Caco-2 (cell line): ENCODE measurements around the gene MISP. TPM values are rescaled to one million over a fixed set of nuclear protein-coding genes. Genes with fewer than 3 reads are reported as not detected.
A peak's percentile ranks its signal among the peaks of the same experiment; 100 is the strongest.

Source experiments
- BruUV-seq: library from RNA; stranded (reverse); fragments of 400-500 nt; replicated peaks from 2 replicates; lab custom pipeline; 2021; lab: Mats Ljungman, UMichigan
- CTCF ChIA-PET: fragments of 300-600 bp; sonication (Branson Sonifier 250); formaldehyde crosslinking; loops from one replicate; lab custom pipeline; 2022; ENCODE audit warnings: antibody characterized with exemption; lab: Charles Lee
- POLR2A ChIA-PET: fragments of 300-600 bp; sonication (Branson Sonifier 250); formaldehyde crosslinking; loops from one replicate; lab custom pipeline; 2022; ENCODE audit warnings: antibody characterized with exemption; lab: Charles Lee
- DNase-seq, 2 experiments: peaks; one replicate each; pipeline versions ENCODE4 v3.0.0 to v3.0.0-alpha.2; 2020 to 2022
- H3K27me3 ChIP-seq: replicated peaks from 2 replicates; pipeline ENCODE4 v1.6.0; 2011; ENCODE audit warnings: low read length; ENCODE audit not compliant: control insufficient read depth, insufficient read depth
- H3K36me3 ChIP-seq: 2 replicates; pipeline ENCODE4 v1.5.1; 2011; ENCODE audit warnings: low read length; ENCODE audit not compliant: control insufficient read depth, insufficient read depth
- H3K4me1 ChIP-seq: fragments of 250-450 bp; sonication (Bioruptor Pico); 2 replicates; pipeline ENCODE4 v1.5.1; 2020; ENCODE audit warnings: mild to moderate bottlenecking
- H3K4me3 ChIP-seq: 2 replicates; pipeline ENCODE4 v1.5.1; 2011; ENCODE audit warnings: low read depth, mild to moderate bottlenecking, control low read depth, low read length
- H3K9me3 ChIP-seq: fragments of 250-450 bp; sonication (Bioruptor Pico); 2 replicates; pipeline ENCODE4 v1.5.1; 2020; ENCODE audit warnings: mild to moderate bottlenecking, moderate library complexity
- H3K27ac Mint-ChIP-seq: one replicate; pipeline ENCODE4 v1.8.0; 2022; ENCODE audit warnings: mixed read lengths; ENCODE audit not compliant: unreplicated experiment
- H3K27me3 Mint-ChIP-seq: one replicate; pipeline ENCODE4 v1.8.0; 2022; ENCODE audit warnings: mixed read lengths; ENCODE audit not compliant: insufficient read depth, unreplicated experiment
- H3K36me3 Mint-ChIP-seq: one replicate; pipeline ENCODE4 v1.8.0; 2022; ENCODE audit warnings: mild to moderate bottlenecking, mixed read lengths; ENCODE audit not compliant: insufficient read depth, unreplicated experiment
- H3K4me1 Mint-ChIP-seq: one replicate; pipeline ENCODE4 v1.8.0; 2022; ENCODE audit warnings: low read depth, mixed read lengths; ENCODE audit not compliant: unreplicated experiment
- H3K4me3 Mint-ChIP-seq: one replicate; pipeline ENCODE4 v1.8.0; 2022; ENCODE audit warnings: mild to moderate bottlenecking, moderate library complexity, mixed read lengths; ENCODE audit not compliant: unreplicated experiment
- H3K9me3 Mint-ChIP-seq: one replicate; pipeline ENCODE4 v1.8.0; 2022; ENCODE audit warnings: mixed read lengths; ENCODE audit not compliant: unreplicated experiment
- intact Hi-C: fragments of 100-400 bp; cut with micrococcal nuclease; formaldehyde crosslinking; loops from one replicate; pipeline ENCODE4 v1.10.0; 2022; ENCODE audit not compliant: unreplicated experiment
- total RNA-seq: library from RNA; stranded (reverse); gene quantifications from 2 replicates; pipeline ENCODE4 v1.2.3, GENCODE V29; 2022
- TF ChIP-seq, protein P1 (sequence below), 2 experiments: fragments of 200-600 bp in 1 of 2; IDR thresholded peaks; 1 replicate in 1 of 2; 2 replicates in 1 of 2; pipeline versions ENCODE4 v1.5.1 to v1.8.0; 2011 to 2022; ENCODE audit warnings: antibody characterized with exemption in 1 of 2, control low read depth in 1 of 2, inconsistent platforms in 1 of 2, low read depth in 1 of 2, low read length in 1 of 2, mild to moderate bottlenecking in 1 of 2, moderate library complexity in 1 of 2; ENCODE audit not compliant: insufficient read depth in 1 of 2, severe bottlenecking in 1 of 2, unreplicated experiment in 1 of 2

MISP gene
- total RNA-seq, 1 experiment from 2014 or later, result 27.8 TPM

DNA sequence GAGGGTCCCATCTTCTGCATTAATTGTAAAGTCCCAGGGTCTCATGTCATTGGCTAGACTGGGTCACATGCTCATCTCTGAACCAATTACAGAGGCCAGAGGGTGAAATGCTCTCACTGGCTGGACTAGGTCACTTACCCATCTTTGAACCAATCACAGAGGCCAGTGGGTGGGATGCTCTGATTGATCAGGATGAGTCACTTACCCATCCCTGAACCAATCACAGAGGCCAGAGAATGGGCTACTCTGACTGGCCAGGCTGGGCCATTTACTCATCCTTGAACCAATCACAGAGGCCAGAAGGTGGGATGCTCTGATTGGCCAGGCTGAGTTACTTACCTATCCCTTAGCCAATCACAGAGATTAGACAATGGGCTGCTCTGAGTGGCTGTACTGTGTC is 5.3 kb downstream of the MISP start:
- ChIA-PET CTCF (no interaction called here), POLR2A (no interaction called here)
- H3K9me3 ChIP-seq, result no peaks in the 10 kb centered on the region
- no peak overlapping the region for H3K4me3 ChIP-seq
- BruUV-seq, result no TSS peak
- peaks cover 22% of the 10 kb centered on the region for H3K4me1 ChIP-seq
- peaks cover 80% of the 10 kb centered on the region for H3K36me3 Mint-ChIP-seq
- peak; percentile 36 to 62 for DNase-seq
- no peaks in the 10 kb centered on the region for H3K4me1 Mint-ChIP-seq
- peaks cover 17% of the 10 kb centered on the region for H3K36me3 ChIP-seq
- peak overlapping the region; percentile 29 for H3K27ac Mint-ChIP-seq
- H3K4me3 Mint-ChIP-seq, result no peak overlapping the region
- no peaks in the 10 kb centered on the region for H3K9me3 Mint-ChIP-seq
- intact Hi-C loops, result no loop called here
- H3K27me3 ChIP-seq, result no peaks in the 10 kb centered on the region
- TF ChIP-seq, protein P1, sequence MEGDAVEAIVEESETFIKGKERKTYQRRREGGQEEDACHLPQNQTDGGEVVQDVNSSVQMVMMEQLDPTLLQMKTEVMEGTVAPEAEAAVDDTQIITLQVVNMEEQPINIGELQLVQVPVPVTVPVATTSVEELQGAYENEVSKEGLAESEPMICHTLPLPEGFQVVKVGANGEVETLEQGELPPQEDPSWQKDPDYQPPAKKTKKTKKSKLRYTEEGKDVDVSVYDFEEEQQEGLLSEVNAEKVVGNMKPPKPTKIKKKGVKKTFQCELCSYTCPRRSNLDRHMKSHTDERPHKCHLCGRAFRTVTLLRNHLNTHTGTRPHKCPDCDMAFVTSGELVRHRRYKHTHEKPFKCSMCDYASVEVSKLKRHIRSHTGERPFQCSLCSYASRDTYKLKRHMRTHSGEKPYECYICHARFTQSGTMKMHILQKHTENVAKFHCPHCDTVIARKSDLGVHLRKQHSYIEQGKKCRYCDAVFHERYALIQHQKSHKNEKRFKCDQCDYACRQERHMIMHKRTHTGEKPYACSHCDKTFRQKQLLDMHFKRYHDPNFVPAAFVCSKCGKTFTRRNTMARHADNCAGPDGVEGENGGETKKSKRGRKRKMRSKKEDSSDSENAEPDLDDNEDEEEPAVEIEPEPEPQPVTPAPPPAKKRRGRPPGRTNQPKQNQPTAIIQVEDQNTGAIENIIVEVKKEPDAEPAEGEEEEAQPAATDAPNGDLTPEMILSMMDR (IDR thresholded peaks at IDR 0.05; ENCODE audit: insufficient read depth in 1 of 2, low read depth in 1 of 2, low read length in 1 of 2, severe bottlenecking in 1 of 2, unreplicated experiment in 1 of 2), result no peak
- H3K27me3 Mint-ChIP-seq, result no peaks in the 10 kb centered on the region

DNA sequence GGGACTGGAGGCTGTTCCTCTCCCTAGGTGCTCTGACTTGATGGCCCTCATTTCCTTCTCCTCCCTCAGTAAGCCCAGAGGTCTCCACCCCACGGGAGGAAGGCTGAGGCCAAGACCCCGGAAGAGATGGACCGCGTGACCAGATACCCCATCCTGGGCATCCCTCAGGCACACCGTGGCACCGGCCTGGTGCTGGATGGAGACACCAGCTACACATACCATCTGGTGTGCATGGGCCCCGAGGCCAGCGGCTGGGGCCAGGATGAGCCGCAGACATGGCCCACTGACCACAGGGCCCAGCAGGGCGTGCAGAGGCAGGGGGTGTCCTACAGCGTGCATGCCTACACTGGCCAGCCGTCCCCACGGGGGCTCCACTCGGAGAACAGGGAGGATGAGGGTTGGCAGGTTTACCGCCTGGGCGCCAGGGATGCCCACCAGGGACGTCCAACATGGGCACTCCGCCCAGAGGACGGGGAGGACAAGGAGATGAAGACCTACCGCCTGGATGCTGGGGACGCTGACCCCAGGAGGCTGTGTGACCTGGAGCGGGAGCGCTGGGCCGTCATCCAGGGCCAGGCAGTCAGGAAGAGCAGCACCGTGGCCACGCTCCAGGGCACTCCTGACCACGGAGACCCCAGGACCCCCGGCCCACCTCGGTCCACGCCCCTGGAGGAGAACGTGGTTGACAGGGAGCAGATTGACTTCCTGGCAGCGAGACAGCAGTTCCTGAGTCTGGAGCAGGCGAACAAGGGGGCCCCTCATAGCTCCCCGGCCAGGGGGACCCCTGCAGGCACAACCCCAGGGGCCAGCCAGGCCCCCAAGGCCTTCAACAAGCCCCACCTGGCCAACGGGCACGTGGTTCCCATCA is 6.1 kb downstream of the MISP start:
- Mint-ChIP-seq H3K4me1 (no peaks in the 10 kb centered on the region), H3K4me3 (no peak overlapping the region), H3K27me3 (no peaks in the 10 kb centered on the region), H3K27ac (no peak overlapping the region), H3K36me3 (peaks cover 79% of the 10 kb centered on the region), H3K9me3 (no peaks in the 10 kb centered on the region)
- Histone ChIP-seq H3K36me3 (peaks cover 18% of the 10 kb centered on the region), H3K4me1 (peaks cover 20% of the 10 kb centered on the region), H3K4me3 (no peak overlapping the region), H3K27me3 (no peaks in the 10 kb centered on the region), H3K9me3 (no peaks in the 10 kb centered on the region)
- ChIA-PET CTCF (no interaction called here), POLR2A (no interaction called here)
- intact Hi-C loops, result no loop called here
- BruUV-seq, result no TSS peak
- TF ChIP-seq, protein P1 (IDR thresholded peaks at IDR 0.05; ENCODE audit: insufficient read depth in 1 of 2, low read depth in 1 of 2, low read length in 1 of 2, severe bottlenecking in 1 of 2, unreplicated experiment in 1 of 2), result no peak
- DNase-seq, result no peak

DNA sequence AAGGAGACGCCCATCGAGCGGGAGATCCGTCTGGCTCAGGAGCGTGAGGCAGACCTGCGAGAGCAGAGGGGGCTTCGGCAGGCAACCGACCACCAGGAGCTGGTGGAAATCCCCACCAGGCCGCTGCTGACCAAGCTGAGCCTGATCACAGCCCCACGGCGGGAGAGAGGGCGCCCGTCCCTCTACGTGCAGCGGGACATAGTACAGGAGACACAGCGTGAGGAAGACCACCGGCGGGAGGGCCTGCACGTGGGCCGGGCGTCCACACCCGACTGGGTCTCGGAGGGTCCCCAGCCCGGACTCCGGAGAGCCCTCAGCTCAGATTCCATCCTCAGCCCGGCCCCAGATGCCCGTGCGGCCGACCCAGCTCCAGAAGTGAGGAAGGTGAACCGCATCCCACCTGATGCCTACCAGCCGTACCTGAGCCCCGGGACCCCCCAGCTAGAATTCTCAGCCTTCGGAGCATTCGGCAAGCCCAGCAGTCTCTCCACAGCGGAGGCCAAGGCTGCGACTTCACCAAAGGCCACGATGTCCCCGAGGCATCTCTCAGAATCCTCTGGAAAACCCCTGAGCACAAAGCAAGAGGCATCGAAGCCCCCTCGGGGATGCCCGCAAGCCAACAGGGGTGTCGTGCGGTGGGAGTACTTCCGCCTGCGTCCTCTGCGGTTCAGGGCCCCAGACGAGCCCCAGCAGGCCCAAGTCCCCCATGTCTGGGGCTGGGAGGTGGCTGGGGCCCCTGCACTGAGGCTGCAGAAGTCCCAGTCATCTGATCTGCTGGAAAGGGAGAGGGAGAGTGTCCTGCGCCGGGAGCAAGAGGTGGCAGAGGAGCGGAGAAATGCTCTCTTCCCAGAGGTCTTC is 7.1 kb downstream of the MISP start:
- no peak for DNase-seq
- no peak overlapping the region for H3K27ac Mint-ChIP-seq
- no peak overlapping the region for H3K4me3 Mint-ChIP-seq
- no peaks in the 10 kb centered on the region for H3K4me1 Mint-ChIP-seq
- no peaks in the 10 kb centered on the region for H3K9me3 Mint-ChIP-seq
- intact Hi-C loops, result no loop called here
- Histone ChIP-seq H3K36me3 (peaks cover 18% of the 10 kb centered on the region), H3K27me3 (no peaks in the 10 kb centered on the region), H3K4me3 (no peak overlapping the region), H3K4me1 (peaks cover 15% of the 10 kb centered on the region), H3K9me3 (no peaks in the 10 kb centered on the region)
- no TSS peak for BruUV-seq
- CTCF ChIA-PET, result no interaction called here
- POLR2A ChIA-PET, result no interaction called here
- no peaks in the 10 kb centered on the region for H3K27me3 Mint-ChIP-seq
- H3K36me3 Mint-ChIP-seq, result peaks cover 78% of the 10 kb centered on the region
- TF ChIP-seq, protein P1 (IDR thresholded peaks at IDR 0.05; ENCODE audit: insufficient read depth in 1 of 2, low read depth in 1 of 2, low read length in 1 of 2, severe bottlenecking in 1 of 2, unreplicated experiment in 1 of 2), result no peak
